GM20000 (cell line): ENCODE data around the gene GSTK1.
"Not testable (repeated sequence)": the region's sequence is repeated elsewhere in the genome, so short reads cannot be mapped to it uniquely, and the experiment has no call there.

Experiments used
- DNase-seq: peaks from one replicate; pipeline ENCODE4 v3.0.0; 2012; ENCODE audit warnings: low spot score
- CTCF ChIP-seq: IDR thresholded peaks from 2 replicates; pipeline ENCODE4 v1.5.1; 2012; ENCODE audit warnings: mild to moderate bottlenecking, control low read depth; ENCODE audit errors: extremely low read depth, missing control alignments

GSTK1 gene

GRCh38 chr7:143288836-143289235 lies 25.6 kb downstream of the GSTK1 start:
- DNase-seq: no peak
- no peak for TF ChIP-seq CTCF

- no peak for TF ChIP-seq CTCF
- no peak for DNase-seq
Measured at GRCh38 chr7:143289421-143289820, 26.2 kb downstream of the GSTK1 start.

GRCh38 chr7:143289888-143290287 lies 26.6 kb downstream of the GSTK1 start:
- not testable (repeated sequence) for DNase-seq

- no peak for TF ChIP-seq CTCF
- no peak for DNase-seq
Measured at GRCh38 chr7:143290293-143290692, 27.1 kb downstream of the GSTK1 start.

GRCh38 chr7:143292876-143293275 lies 29.6 kb downstream of the GSTK1 start:
- no peak for TF ChIP-seq CTCF
- no peak for DNase-seq

- no peak for TF ChIP-seq CTCF
- DNase-seq: no peak
Measured at GRCh38 chr7:143295870-143296269, 32.6 kb downstream of the GSTK1 start.

- no peak for DNase-seq
- TF ChIP-seq CTCF: no peak
Measured at GRCh38 chr7:143296686-143297085, 33.4 kb downstream of the GSTK1 start.

GRCh38 chr7:143299346-143299745 lies 36.1 kb downstream of the GSTK1 start:
- no peak for DNase-seq
- TF ChIP-seq CTCF: no peak
